ENCODE results near the gene CCDC152.
A peak's percentile ranks its signal among the peaks of the same experiment; 100 is the strongest.
"Not testable (repeated sequence)": the region's sequence is repeated elsewhere in the genome, so short reads cannot be mapped to it uniquely, and the experiment has no call there.

The CCDC152 gene

DNA sequence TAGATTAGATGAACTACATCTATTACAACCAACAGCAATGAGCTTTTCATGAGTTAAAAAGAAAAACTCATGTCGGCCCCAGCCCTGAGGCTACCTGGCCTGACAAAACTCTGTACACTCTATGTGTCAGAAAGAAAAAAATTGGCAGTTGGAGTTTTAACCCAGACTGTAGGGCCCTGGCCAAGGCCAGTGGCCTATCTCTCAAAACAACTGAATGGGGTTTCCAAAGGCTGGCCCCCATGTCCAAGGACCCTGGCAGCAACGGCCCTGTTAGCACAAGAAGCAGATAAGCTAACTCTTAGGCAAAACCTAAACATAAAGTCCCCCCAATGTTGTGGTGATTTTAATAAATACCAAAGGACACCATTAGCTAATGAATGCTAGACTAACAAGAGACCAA is 59.9 kb downstream of the CCDC152 start:
- not testable (repeated sequence) for DNase-seq

DNA sequence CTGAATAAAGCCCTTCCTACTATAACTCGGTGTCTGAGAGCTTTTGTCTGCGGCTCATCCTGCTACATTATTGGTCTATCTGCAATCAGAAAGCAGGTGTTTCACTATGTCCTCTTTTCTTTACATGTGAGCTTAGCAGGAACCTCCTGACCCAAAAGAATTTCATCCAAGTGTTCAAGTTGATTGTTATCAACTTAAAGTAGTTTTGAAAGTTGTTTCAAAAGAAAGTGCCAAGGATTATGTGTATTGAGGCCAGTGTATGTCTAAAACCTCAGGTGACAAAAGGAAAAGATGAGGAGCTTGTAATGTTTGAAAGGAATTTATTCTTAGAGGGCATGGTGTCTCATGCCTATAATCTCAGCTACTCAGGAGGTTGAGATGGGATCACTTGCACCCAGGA is 63.1 kb downstream of the CCDC152 start:
- DNase-seq: no peak

DNA sequence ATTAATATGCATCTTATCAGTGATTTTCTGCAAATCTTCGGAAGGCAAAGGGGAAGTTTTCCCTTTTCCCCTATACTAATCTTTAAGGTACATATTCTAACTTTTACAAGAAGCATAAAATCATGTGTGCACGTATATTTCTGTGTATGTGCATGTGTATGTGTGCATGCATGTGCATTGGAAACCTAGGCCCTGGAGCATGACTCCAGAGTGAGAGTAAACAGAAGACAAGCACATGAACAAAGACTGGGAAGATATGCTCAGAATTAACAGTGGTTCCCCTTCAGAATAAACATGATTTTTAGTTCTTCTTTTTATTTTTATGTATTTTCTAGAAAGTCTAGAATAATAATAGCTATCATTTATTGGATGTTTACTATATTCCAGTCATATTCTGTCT is 65.9 kb downstream of the CCDC152 start:
- DNase-seq: no peak

DNA sequence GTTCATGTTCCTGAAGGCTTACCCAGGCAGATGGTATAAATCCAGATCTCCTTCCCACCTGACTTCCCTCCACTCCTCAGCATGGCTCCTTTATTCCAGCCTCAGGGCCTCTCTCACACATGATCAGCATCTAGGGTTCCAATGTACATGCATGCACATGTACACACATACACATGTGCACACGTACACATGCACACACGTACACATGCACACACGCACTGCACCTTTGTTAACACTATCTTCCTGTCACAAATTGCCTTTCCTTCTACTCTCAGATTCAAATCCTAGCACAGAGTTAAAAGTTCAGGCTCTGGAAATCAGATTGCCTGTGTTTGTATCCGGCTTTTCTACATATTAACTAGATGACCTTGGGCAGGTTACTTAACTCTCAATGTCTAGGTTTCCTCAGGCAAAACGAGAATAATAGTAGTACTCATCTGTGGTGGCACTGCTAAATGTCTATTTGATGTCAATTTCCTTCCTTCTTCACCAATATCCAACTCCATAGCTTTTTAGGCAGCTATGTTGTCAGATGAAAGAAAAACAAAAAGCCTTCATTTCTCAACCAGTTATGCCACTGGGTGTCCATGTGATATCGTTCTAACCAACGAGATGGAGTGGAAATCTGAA is 67.8 kb downstream of the CCDC152 start:
- DNase-seq: no peak

DNA sequence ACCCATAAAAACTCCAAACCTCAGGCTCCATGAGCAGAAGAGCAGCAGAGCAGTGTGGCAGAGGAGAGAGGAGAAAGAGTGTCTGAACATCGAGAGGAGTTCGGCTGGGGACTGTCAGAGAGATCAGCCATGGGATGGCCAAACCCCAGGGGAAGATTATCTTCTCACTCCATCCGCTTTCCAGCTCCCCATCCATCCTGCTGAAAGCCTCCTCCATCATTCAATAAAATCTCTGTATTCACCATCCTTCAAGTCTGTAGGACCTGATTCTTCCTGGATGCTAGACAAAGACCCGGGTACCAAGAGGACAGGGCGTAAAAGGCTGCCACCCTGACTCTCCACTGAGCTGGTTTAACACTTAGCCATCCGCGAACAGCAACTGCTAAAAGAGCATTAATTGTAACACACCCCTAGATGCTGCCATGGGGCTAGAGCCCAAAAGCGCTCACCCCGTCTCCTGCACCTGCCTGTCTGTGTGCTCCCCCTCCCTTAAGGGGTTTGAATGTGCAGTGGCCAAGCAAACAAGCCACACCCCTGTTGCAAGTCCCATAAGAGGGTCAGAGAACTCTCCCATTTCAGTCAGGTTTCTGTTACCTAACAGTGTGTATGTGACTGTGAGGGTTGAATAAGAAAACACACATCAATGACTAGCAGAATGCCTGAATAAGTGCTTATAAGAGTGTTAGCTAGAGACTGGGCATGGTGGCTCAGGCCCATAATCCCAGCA is 69.0 kb downstream of the CCDC152 start:
- DNase-seq: no peak

DNA sequence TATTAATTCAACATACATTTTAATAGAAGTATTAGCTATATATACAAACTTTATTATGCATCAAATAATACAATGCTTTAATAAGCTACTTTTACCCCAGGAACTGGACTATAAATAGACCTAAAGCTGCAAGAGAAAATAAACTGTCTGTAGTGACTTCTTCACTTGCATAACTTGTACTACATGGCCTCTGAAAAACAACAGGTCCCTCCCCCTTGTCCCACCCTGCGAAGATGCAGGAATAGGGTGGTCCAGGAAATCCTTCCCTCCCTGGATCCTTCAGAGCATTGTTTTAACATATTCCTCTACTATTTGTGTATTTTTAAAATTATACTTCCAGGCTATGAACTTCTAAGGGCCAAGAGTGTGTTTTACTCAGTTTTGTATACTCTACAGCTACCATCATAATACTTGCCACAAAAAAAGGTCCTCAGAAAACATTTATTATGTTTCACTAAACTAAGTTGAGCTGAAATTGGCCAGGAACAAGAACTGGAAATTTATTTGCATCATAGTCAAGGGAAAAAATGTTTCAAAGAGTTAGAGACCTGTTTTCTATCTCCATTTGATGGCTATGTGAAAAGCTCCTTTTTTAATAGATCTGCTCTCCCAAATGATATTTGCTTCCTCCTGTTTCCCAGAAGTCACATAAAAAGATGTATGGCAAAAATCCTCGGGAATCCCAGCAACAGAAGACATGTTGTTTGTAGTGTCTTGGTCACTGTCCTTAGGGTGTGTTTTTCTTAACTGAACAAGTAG is 70.3 kb downstream of the CCDC152 start:
- DNase-seq: no peak

DNA sequence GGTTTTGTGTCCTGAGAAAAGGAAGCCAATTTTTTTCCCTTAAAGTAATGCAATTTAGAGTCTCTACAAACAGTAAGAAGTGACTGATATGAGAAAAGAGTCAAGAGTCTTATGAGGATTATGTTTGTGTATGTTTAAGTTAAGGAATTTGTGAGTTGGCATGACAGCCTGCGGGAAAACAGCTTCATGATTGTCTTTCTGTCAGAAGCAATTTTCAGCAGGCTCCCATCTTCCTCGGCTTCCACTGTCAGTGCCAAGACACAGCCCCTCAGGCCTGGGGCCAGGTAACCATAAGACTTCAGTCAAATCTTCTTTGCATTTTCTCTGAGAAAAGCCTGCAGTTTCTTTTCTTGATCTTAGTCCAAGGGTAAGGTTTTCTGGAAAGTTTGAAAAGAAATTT is 72.1 kb downstream of the CCDC152 start:
- DNase-seq: no peak

DNA sequence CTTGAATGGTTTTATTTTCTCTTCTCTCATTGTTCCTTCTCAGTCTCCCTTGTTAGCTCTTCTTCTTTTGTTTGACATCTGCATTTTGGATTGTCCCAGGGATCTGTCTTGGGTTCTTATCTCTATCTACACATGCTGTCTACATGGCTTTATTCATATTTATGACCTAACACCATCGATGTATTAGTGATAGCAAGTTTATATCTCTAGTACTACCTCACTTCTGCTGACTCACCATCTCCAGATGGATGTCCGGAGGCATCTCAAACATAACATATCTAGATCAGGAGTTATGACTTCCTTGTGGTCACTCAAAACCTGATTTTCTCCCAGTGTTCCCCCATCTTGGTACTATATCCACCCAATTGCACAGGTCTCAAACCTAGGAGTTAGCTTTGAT is 74.3 kb downstream of the CCDC152 start:
- no peak for DNase-seq

DNA sequence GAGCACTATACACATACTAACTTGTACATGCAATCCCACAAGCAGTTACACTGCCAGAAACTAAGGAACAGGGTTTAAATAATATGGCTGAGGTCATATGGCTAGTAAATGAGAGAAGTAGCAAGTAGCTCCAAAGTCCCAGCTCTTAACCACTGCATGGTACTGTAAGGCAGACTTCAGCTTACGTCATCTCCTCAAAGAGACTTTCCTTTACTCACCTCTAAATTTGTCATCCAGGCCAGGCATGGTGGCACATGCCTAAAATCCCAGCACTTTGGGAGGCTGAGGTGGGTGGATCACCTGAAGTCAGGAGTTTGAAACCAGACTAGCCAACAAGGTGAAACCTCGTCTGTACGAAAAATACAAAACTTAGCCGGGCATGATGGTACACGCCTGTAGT is 75.4 kb downstream of the CCDC152 start:
- no peak for DNase-seq

DNA sequence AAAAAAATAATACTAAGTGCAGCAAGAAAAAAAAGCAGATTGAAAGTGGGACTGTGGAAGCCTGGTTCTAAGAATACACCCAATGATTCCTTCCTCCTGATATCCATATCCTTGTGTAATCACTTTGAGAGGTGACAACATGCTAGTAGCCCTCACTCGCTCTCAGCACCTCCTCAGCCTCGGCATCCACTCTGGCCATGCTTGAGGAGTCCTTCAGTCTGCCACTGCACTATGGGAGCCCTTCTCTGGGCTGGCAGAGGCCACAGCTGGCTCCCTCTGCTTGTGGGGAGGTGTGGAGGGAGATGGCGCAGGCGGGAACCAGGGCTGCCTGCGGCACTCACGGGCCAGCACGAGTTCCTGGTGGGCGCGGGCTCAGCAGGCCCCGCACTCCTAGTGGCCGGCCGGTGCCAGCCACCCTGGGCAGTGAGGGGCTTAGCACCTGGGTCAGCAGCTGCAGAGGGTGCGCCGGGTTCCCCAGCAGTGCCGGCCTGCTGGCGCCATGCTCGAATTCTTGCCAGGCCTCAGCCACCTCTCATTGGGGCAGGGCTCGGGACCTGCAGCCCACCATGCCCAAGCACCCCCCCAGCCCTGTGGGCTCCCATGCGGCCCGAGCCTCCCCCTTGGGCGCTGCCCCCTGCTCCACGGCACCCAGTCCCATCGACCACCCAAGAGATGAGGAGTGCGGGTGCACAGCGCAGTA is 79.6 kb downstream of the CCDC152 start:
- no peak for DNase-seq

DNA sequence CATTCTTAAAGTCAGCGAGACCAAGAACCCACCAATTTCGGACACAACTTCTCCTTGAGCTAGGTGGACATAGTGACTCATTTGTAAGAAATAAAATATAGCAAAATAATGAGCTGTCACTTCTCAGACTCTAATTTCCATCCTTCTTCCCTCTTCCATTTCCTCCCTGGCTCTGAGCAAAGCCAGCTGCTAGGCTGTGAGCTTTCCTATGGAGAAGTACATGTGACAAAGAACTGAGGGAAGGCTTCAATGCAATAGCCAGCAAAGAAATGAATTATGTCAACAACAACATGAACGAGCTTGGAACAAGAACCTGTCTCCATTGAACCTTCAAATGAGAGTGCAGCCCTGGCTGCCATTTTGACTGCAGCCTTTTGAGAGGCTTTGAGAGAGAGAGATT is 81.0 kb downstream of the CCDC152 start:
- no peak for DNase-seq

DNA sequence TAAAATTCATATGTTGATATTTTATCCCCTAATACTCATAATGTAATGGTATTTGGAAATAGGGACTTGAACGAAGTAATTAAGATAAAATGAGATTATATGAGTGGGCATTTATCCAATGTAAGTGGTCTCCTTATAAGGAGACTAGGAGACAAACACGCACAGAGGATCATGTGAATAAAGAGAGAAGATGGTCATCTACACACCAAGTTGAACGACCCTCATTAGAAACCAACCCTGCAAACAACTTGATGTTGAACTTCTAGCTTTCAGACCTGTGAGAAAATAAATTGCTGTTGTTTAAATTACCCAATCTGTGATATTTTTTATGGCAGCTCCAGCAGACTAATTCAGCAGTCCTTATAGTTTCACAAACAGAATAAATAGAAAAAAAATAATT is 82.6 kb downstream of the CCDC152 start:
- DNase-seq: no peak

DNA sequence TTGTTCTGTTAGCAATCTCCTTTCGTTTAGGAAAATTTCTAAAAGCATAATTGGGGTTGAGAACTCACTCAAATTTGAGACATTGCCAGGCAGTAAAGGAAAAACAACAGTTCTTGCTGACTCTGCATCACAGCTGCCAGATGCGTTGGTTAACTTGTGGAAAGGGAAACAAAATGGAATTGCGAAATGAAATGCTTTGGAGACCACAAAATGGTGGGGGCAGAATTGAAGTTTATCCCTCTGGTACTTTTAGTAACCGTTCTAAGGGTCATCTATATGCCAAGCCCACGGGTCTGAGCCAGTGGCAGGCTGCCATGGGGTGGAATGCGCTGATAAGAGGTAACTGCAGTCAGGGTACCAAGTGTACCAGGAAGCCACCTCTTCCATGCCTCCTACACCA is 83.7 kb downstream of the CCDC152 start:
- DNase-seq: peak; percentile 1

DNA sequence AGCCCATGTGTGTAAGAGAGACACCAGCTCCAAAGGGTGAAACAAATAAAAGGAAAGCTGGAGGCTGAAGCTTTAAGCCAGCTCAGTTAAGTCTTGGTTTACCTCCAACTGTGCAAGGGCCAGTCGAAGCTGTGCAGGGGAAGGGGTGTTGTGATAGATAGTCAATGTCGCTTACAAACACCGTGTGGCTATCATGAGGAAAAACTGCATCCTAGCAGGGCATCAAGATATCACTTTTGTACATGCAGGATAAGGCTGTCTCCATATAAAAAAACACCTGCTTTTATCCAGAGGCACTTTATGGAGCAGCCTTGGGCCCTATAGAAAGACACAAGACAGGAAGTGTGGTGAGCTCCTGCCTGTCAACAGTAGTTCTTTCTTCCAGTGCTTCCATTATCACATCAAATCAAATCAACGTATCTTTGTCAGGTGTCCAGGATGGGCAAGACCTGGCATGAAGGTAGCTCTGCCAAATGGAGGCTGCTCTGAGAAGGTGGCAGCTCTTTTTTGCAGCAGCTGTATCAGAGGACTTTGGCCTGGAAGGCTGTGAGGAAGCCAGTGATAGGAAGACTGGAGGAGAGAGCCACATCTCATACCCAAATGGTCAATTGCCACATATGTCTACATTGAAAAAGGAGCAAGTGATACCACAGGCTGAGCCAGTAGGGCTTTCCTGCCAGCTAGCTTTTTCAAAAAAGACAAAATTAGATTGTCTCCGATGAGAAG is 84.4 kb downstream of the CCDC152 start:
- DNase-seq: no peak

DNA sequence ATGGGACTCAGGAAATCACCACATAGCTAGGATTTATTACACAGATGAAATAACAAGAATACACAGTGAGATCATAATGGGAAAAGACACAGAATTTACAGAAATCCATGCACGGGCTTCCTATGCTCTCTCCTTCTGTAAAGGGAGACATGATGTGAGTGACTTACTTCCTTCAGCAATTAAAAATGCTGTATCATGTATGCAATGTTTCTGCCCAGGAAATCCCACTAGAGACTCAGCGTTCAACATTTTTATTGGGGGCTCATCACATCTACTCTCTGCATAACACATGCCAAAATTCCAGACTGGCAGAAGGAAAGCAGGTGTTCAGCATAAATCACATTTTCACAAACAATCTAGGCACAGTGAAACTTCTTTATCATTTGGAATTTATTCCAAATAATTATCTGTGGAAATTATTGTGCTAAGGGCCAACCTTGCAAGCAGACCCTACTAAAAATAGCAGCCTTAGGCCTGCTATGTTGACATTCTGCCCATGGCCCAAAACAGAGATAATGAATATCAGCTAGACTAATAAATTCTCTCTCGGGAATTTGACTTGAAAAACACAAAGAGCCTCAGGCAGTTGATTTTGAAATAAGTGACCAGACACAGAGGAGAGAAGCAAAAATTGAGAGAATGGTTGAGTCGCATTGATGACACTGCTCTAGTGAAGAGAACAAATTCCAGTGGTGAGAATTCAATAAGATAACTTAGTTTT is 86.5 kb downstream of the CCDC152 start:
- DNase-seq: no peak

DNA sequence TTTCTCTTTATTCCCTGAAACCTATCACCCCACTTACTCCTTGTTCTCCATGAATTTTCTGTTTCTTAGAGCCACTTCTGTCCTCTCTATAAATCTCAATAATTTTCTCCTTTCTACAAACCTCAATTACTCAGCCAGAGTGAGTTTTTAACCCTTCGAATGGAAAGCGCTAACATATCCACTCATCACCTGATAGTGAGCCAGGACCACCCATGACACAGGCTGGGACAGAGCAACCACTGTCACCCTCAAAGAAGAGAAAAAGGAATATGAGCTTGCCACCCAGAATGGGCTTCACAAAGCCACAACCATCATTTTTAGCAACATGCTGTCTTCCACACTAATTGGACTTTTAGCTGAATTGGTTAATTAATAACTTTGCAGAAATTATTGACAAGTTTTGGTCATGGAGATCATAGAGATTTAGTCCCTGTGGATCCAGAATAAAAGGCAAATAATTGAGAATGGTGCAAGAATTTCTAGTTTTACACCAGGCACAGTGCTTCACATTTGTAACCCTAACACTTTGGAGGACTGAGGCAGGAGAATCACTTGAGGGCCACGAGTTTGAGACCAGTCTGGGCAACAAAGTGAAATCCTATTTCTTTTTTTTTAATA is 87.2 kb downstream of the CCDC152 start:
- no peak for DNase-seq

DNA sequence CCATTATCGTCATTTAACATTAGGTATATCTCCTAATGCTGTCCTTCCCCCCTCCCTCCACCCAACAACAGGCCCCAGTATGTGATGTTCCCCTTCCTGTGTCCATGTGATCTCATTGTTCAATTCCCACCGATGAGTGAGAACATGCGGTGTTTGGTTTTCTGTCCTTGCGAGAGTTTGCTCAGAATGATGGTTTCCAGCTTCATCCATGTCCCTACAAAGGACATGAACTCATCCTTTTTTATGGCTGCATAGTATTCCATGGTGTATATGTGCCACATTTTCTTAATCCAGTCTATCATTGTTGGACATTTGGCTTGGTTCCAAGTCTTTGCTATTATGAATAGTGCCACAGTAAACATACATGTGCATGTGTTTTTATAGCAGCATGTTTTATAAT is 87.8 kb downstream of the CCDC152 start:
- not testable (repeated sequence) for DNase-seq

DNA sequence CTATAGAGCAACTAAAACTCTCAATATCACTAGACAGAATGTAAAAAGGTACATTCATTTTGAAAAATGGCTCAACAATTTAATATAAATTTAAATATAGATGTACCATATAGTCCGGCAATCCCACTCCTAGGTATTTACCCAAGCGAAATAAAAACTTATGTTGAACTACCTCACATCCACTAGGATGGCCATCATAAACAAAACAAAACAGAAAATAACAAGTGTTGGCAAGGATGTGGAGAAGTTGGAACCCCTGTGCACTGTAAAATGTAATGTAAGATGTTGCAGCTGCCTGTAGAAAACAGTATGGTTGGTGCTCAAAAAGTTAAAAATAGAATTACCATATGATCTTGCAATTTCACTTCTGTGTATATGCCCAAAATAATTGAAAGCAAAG is 91.9 kb downstream of the CCDC152 start:
- no peak for DNase-seq

DNA sequence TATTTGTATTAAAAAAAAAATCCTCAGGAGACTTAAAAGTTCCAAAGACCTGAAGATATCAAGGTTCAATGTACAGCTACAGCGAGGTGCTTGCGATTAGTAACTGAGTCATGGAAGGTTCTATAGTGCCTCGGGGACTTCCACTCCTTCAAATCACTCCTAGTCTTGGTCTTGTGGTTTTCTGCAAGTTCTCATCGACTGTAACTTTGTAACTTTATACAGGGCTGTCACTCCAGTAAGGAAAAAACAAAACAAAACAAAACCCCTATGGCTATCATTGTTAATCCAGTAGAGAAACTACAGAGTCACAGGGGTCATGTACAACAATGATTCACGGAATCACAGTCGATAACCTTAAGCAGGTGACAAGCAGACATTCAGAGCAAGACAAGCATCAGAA is 94.9 kb downstream of the CCDC152 start:
- no peak for DNase-seq
